Fibroblast of gingiva (primary cell): ENCODE measurements around the gene STK4.
"Not testable (repeated sequence)": the region's sequence is repeated elsewhere in the genome, so short reads cannot be mapped to it uniquely, and the experiment has no call there.

Experiments
- DNase-seq: peaks from one replicate; pipeline ENCODE4 v3.0.0-alpha.2; 2011; ENCODE audit warnings: low read depth

STK4 gene

DNA sequence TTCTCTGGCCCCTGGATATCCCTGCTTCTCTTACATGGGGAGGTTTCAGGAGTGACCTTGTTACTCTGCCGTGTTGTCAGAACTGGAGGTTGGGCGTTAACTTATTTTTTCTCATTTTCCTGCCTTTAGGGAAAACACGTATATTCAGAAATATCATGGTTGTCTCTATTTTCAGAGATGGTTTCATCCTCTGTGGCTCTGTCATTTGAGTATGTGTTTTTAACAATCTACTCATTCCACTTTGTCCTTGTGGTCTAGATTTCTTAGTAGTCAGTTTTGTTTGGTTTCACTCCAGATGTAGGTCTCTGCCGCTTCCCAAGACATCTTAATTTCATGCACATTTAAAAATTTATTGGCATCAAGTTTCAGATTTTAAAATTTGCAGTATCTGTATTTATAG, 88.7 kb downstream of the STK4 start:
- peak; percentile 57 for DNase-seq

DNA sequence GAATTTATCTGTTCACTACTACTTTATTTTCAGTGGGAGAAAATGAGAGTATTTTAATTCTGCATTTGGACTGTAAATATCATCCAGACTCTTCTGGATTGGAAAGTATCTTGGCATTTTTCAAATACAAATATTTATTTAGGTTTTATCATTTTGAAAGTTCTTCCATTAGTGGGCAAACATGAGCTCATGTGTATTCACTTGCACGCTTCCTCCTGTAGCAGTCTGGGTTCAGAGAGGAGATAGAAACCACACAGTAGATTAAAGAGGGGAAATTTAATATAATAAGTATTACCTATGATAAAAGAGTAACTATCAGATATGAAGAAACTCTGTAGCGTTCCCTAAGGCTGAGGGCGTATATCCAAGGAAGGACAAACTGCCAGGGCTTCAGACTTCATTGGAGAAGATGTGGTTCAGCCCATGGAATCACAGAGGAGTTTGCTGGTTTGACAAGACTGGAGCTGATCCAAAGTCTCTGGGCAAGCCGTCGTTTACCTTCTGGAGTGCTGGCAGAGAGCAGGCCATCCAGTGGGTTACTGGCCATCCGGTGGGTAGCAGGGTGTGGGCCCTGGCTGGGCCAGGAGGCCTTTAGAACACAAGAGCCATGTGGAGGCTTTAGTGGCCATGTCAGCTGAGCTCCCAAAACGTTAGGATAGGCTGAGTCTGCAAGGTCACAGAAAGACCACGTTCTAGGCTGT, 90.3 kb downstream of the STK4 start:
- DNase-seq = no peak

DNA sequence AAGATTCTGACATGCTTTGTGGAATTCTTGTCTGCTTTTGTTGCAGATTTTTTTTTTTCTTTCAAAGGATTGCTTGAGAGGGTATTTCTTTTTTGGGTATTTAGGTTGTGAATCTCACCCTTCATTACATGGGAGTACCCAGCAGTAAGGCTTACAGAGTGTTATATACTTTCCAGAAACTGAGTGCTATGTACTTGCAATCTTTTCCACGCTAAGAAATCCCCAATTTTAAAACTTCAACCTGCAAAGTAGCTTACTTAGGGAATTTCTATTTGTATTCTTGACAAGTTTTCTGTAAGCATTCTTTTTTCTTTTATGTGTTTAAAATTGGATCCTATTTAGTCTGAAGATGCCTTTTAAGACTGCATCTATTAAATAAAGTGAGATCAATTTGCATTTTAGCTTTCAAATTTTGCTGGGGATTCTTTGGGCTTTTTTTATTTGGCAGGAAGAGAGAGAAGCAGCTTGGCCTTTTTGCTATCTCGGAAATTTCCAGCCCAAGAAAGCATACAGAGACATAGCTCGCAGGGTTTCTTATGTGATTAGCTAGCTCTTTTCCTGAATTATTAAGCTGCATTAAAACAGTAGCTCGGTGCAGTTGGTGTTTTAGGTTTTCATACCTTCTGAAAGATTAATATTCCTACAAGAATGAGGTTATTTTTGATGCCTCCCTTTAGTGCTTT, 92.0 kb downstream of the STK4 start:
- DNase-seq = no peak

DNA sequence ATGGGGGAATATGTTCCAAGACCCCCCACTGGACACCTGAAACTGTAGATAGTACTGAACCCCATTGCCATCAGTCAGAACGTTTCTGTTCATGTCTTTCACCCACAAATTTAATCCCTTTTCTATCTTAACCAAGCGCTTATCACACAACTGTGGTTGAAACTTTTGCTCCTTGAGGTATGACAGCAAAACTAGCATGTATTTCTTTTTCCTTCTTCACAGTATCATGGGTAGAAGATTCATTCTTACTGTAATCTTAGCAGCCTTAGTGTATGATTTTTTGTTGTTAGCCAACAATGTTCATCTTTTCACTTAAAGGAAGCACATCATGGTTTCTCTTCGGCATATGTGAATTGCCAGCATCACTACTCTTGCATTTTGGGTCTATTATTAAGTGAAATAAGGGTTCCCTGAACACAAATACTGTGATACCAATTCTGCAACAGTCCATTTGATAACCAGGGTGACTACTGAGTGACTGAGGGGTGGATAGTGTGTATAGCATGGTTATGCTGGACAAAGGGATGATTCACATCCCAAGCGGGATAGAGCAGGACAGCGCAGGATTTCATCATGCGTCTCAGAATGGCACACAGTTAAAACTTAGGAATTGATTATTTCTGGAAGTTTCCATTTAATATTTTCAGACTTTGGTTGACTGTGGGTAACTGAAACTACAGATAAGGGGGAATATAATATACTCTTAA, 92.9 kb downstream of the STK4 start:
- DNase-seq = peak; percentile 34

DNA sequence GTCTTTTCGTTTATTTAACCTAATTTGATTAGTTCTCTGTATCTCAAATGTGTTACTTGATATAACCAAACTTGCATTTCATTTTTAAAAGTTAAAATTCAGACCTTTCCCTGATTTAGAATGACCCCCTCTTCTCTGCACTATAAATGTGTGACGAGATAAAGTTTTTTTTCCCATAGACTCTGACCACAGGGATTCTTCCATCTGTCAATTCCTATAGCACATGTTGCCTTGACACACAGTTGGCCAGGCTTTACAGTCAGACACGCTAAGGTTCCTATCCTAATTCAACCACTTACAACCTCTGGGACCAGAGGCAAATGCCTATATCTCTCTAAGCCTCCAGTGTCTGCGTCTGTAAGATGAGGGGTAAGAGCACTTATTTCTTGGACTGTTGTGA, 94.0 kb downstream of the STK4 start:
- no peak for DNase-seq

DNA sequence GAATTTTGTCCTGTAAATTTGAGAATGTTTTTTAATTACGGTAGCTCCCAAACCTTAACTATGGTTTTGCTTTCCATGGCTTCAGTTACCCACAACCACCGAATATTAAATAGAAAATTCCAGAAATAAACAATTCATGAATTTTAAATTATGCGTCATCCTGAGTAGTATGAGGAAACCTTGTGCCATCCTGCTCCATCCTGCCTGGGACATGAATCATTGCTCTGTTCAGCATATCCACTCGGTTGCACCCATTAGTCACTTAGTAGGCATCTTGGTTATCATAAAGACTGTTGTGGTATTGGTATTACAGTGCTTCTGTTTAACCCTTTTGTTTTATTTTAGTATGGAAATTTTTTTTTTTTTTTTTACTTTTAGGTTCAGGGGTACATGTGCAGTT, 94.9 kb downstream of the STK4 start:
- peak; percentile 90 for DNase-seq

DNA sequence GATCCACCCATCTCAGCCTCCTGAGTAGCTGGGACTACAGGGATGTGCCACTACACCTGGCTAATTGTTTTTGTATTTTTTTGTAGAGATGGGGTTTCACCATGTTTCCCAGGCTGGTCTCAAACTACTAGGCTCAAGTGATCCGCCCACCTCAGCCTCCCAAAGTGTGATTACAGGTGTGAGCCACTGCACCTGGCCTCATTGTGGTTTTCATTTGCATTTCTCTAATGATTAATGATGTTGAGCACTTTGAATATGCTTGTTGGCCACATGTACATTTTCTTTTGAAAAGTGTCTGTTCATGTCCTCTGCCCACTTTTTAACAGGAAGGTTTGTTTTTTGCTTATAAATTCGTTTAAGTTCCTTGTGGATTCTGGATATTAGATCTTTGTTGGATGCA, 96.8 kb downstream of the STK4 start:
- DNase-seq = not testable (repeated sequence)

DNA sequence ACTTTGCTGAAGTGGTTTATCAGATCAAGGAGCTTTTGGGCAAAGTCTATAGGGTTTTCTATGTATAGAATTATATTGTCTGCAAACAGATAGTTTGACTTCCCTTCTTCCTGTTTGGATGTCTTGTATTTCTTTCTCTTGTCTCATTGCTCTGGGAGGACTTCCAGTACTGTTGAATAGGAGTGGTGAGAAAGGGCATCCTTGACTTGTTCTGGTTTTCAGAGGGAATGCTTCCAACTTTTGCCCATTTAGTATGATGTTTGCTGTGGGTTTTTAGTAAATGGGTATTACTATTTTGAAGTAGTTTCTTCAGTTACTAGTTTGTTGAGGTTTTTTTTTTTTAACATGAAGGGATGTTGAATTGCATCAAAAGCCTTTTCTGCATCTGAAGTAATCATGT, 98.5 kb downstream of the STK4 start:
- peak; percentile 61 for DNase-seq

DNA sequence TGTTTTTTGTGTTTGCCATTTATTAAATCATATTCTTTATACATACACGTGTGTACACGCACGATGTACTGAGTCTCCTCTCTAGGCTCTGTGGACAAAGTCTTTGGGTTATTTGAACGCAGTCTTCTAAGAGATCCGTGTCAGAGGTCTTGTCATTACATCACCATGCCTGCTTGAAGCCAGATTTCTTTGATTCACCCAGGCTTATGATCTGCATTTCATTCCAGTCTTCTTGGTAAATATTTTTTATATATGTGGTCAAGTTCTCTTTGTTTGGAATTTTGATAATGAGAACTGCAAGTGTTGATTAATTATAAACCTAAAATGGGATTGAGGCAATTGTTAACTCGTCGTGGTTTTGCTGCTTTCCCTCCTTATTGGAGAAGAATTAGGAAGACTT, 100.1 kb downstream of the STK4 start:
- peak; percentile 25 for DNase-seq

DNA sequence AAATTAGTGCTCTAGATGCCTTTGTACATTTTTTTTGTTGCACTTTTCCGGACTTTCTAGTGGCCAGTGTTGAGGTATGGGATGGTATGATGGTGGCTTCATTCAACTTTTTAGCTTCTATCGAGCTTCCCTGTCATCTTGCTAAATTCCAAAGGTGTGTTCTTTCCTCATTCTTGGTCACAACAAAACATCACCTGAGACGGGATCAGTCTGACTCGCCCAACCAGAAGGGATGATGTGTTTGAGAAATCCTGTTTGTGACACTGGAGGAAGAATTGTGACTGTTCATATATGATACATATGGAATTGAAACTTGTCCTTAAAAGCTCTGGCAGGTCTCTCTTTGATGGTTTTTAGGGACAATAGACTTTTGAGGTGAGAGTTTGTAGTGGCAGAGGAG, 100.8 kb downstream of the STK4 start:
- no peak for DNase-seq

DNA sequence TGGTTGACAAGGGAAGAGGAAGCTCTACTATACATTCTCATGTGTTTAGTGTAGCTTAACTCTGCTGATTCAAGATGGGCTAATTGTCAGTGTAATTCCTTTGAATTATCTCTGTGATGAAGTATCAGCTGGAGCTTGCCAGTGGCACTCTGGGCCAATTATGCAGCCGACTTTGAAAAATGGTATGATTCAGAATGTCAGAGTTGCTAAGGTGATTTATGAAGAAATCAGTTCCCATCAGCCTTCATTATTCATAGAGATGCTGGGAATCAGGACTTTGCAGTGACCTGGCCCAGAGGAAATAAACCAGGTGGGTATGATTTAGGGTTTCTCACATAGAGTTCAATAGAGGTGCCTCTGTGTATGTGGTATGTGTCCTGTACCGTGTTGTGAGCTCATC, 101.2 kb downstream of the STK4 start:
- DNase-seq = no peak

DNA sequence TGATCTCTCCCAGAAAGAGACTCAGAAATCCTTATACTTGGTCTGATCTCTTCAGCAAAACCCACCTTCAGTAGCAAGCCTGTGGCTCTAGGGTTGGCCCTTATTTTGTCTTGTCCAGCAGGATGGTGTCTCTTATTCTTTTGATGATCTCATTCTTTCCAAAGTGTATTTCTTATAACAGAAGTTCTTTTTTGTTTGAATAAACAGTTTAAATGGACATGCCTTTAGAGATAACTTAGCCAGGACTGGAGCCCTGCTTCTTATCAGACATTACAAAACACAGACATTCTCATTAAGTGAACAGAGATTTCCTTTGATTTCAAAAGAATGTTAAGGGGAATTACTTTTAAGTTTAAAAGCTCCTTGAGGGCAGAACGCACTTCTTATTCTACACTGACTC, 102.9 kb downstream of the STK4 start:
- DNase-seq = no peak

DNA sequence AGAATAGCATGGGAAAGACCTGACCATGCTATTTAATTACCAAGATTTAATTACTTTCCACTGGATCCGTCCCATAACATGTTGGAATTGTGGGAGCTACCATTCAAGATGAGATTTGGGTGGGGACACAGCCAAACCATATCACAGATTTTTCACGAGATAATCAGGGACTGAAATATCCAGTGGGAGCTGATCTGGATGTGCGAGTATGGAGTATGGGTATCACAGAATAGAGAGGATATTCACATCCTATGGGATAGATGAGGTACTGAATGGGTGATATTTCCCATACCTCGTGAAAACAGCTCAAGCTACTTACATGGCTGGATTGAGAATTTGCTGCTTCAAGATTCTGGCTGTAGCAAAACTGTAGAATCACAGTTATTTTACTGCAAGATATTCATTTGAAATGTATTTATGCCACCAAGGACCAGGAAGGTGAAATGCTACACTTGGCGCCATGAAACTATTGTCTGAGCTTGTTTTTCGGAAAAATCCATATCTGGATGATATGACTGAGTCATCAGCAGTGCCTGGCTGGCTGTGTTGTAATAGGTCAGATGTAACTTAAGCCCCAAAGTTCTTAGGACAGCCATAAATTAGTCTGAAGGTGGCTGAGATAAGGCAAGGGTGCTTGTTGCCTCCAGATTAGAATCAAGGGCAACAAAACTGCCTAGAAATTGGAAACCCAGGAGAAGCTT, 104.8 kb downstream of the STK4 start:
- DNase-seq = peak; percentile 49

DNA sequence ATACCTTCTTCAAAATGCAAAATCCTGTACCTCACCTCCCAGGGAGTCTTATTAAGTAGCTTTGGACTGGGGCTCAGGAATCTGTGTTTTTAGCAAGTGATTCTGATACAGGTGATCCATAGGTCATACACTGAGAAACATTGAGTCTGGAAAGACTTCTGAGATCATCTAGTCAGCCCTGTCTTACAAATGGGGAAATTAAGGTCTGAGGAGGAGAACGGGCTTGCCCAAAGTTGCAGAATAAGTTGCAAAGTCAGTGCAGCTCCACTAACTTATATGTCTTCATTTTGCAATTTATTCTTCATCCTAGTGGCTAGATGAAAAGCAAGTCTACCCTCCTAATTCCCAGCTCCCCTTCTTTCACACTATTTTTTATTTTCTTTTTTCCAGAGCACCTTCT, 105.8 kb downstream of the STK4 start:
- DNase-seq = no peak

DNA sequence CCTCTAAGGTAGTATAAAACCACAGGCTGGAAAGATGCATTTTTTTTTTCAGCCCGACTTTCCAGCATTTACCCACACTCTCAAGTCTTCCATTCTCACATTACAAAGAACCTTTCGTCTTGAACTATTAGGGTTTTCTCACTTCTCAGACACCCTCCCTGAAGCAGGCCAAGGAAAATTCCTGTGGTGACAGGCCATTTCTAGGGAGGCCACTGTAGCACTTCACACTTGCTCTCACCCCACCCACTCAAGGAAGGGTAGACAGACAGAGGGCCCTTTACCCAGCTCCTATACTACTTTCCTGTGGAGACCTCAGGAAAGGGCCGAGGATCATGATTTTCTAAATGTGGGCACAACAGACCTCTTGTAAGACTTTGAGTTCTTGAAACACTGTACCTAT, 106.9 kb downstream of the STK4 start:
- no peak for DNase-seq

DNA sequence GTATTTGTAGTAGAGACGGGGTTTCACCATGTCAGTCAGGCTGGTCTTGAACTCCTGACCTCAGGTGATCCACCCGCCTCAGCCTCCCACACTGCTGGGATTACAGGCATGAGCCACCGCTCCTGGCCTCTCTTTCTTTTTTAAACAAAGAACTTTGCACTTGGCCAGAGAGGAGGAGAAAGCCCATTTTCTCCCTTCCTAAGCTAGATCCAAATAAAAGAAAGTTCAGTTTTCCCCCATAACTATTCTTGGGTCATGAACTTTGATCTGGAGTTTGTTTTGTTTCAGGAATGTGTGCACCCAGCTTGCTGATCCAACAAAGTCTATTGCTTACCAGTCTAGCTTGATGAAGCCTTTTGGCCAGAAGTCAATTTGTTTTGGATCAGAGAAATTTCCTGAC, 111.2 kb downstream of the STK4 start:
- no peak for DNase-seq

DNA sequence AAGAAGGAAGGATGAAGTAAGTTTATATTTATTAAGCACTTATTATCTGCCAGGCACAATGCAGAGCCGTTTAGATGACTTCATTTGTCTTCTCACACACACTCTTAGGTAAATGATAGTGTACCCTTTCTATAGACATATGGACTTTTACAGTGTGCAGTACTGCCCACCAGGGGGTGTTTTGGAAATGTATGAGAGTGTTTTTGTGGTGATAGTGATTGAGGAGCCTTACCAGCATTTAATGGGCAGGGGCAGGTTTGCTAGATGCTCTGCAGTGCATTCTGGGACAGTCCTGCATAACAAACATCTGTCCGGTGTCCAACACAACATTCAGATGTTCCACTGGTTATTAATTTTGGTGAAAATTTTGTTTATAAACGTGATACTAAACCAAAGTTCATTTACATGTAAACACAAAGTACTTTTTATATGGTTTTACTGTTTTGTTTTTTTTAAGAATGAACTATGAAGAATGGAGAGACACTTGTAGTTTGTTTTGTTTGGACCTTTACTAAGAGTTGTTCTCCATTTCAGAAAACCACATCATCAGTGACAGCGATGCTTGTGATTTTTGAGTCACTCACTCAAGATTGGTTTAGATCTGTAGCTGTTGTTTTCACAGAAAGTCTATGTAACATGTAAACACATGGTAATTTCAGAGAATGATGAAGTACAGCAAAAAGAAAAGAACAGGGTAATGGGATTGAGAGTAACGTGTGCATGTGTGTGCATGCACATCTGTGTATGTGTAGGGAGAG, 114.7 kb downstream of the STK4 start:
- peak; percentile 64 for DNase-seq

DNA sequence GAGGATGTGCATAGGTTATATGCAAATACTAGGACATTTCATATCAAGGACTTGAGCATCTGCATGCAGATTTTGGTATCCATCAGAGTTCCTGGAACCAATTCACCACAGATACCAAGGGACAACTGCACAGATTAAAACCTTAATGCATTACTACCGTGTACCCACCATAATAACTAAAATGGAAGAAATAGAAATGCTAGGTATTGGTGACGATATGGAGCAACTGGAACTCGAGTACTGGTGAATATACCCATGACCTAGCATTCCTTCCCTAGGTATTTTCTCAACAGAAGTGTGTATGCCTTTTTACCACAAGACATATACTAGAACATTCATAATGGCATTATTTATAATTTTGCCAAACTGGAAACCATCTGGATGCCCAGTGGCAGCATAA, 116.2 kb downstream of the STK4 start:
- no peak for DNase-seq

DNA sequence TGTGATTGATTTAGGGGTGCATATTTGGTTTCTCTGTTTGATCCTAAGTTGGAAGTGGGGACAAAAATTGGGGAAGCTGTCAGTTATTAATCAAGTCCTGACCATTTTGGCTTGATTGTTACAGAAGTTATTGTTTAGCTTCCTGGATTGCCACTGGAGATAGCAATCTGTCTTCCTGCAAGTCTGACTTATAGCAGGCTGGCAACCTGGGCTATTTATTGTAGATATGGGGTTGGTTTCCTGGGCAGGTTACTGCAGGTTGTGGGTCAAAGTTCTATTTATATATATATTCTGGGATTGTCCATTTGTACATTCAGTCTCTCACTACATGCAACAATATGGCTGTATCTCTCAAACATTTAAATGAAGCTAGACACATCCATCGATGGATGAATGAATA, 116.8 kb downstream of the STK4 start:
- no peak for DNase-seq

DNA sequence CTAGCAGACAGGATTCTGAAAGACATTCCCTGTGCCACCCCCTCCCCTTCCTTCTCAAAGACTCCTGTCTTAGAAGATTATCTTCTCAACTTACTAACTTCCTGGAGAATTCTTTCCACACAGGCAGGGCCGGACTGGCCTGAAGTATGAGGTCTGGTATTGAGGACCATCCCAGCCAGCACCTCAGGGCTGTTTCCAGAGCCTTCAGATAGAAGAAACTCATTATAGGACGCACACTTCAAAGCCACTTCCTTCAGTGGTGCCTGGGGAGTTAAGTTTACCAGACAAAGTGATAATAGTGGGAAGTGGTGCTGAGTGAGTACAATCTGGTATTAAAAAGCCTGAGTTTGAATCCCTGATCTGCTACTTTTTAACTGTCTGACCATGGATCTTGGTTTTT, 119.0 kb downstream of the STK4 start:
- DNase-seq = no peak

DNA sequence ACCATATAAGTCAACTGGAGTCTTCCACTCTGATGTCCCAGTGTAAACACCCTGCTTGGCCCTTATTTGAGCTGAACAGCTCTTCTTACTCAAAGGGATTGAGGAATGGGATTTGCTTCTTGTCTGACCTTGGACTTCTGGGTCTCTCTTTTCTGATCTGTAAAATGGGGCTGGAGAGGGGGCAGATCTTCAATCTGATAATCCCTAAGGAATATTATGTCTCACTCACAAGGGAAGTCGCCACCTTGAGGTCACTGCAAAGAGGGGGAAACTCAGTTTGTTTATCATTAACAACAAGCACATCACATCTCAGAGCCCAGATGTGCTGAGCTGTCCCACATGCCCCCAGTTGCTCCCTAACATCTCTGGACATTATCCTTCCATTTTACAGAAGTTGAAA, 119.6 kb downstream of the STK4 start:
- DNase-seq = no peak
